ENCODE results near the gene MAD1L1. TPM values are rescaled to one million over a fixed set of nuclear protein-coding genes. Genes with fewer than 3 reads are reported as not detected.

The MAD1L1 gene
- total and polyA plus RNA-seq, 2 donors (not counting 3 experiments of a cell fraction or from before 2014, with no cell fraction given): 34.1 to 42.3 TPM

GRCh38 chr7:1800902-1801301 lies 431.8 kb downstream of the MAD1L1 start:
- no peak overlapping the region for H3K9ac ChIP-seq (replicated peaks; ENCODE audit: extremely low read depth, insufficient read depth, low read length)
- no peak for TF ChIP-seq MYC (IDR thresholded peaks at IDR 0.05; ENCODE audit: low read depth, low read length)
- TF ChIP-seq CTCF (IDR thresholded peaks at IDR 0.05; ENCODE audit: extremely low read depth in 1 of 2, insufficient read depth in 1 of 2, low read depth in 1 of 2, low read length in 2 of 2): no peak
- no peak for TF ChIP-seq POLR2A (IDR thresholded peaks at IDR 0.05; ENCODE audit: low read depth, low read length)
- no peak for TF ChIP-seq JUN (IDR thresholded peaks at IDR 0.05; ENCODE audit: borderline replicate concordance, insufficient read depth, insufficient read length, low read depth)
- TF ChIP-seq POLR2AphosphoS5 (IDR thresholded peaks at IDR 0.05; ENCODE audit: insufficient read depth, low read depth, low read length): no peak
- TF ChIP-seq FOS (IDR thresholded peaks at IDR 0.05; ENCODE audit: borderline replicate concordance, insufficient read depth, low read length): no peak
- no peak for TF ChIP-seq GATA2 (IDR thresholded peaks at IDR 0.05; ENCODE audit: insufficient read depth, insufficient read length, low read depth, low read length)
- no peak for TF ChIP-seq EZH2 (IDR thresholded peaks at IDR 0.05; ENCODE audit: borderline replicate concordance, low read depth, low read length, severe bottlenecking)
- H2AFZ ChIP-seq (ENCODE audit: low read depth, low read length): no peak overlapping the region
- no peaks in the 10 kb centered on the region for H4K20me1 ChIP-seq (replicated peaks; ENCODE audit: control insufficient read depth, extremely low read depth, insufficient read depth, low read length)
- no peaks in the 10 kb centered on the region for H3K9me3 ChIP-seq (replicated peaks; ENCODE audit: control insufficient read depth, insufficient read depth, low read length)
- no TSS peak for BruUV-seq (replicated peaks)
- dilution Hi-C loops (cut with MboI; ENCODE audit: extremely low pct_ligation_motif_present, low sequenced_read_pairs) (no loop called here), intact Hi-C loops (cut with micrococcal nuclease) (no loop called here)
- DNase-seq (ENCODE audit: low read depth, low spot score) (no peak), FAIRE-seq (no peak)
- H3K4me3 ChIP-seq (replicated peaks in 1 of 3; ENCODE audit: insufficient read depth in 1 of 3, low read depth in 1 of 3, low read length in 3 of 3): no peak overlapping the region
- H3K27ac ChIP-seq (ENCODE audit: insufficient read depth, low read depth, low read length): no peak overlapping the region
- no peak overlapping the region for H3K4me2 ChIP-seq (ENCODE audit: insufficient read depth, low read length)
- ChIA-PET POLR2A (no interaction called here), CTCF (no interaction called here)
- no peaks in the 10 kb centered on the region for H3K36me3 ChIP-seq (ENCODE audit: control insufficient read depth in 2 of 2, extremely low read depth in 1 of 2, insufficient read depth in 2 of 2, low read length in 2 of 2)
- H3K4me1 ChIP-seq (ENCODE audit: control insufficient read depth, extremely low read depth, insufficient read depth, low read length): no peaks in the 10 kb centered on the region
- peaks cover 2 to 7% of the 10 kb centered on the region in 2 experiments for H3K27me3 ChIP-seq (ENCODE audit: control insufficient read depth in 2 of 2, insufficient read depth in 2 of 2, low read length in 2 of 2)
- H3K79me2 ChIP-seq (ENCODE audit: control insufficient read depth, insufficient read depth, low read length): no peaks in the 10 kb centered on the region
- H3K9me1 ChIP-seq (replicated peaks; ENCODE audit: control insufficient read depth, extremely low read depth, insufficient read depth, low read length): no peaks in the 10 kb centered on the region
